ENCODE data around the gene SYT5. TPM values are rescaled to one million over a fixed set of nuclear protein-coding genes. Genes with fewer than 3 reads are reported as not detected.
A peak's percentile ranks its signal among the peaks of the same experiment; 100 is the strongest.

Gene SYT5
- total and polyA plus RNA-seq, 2 of the 13 experiments (the other 11 are each of a cell fraction or from before 2014, with no cell fraction given): not detected

GRCh38 chr19:55216461-55217198 lies 36.5 kb upstream of the SYT5 start (continued):
- TF ChIP-seq KMT2B (CRISPR knock-in tag; IDR thresholded peaks at IDR 0.05): peak; percentile 82; the same call in 1 of the 2 replicates
- TF ChIP-seq ZNF878 (CRISPR knock-in tag; IDR thresholded peaks at IDR 0.05): peak; percentile 85
- TF ChIP-seq ERF (CRISPR knock-in tag; IDR thresholded peaks at IDR 0.05): peak; percentile 81
- no peak; the same call in 1 of the 2 replicates for TF ChIP-seq ZNF770 (CRISPR knock-in tag; IDR thresholded peaks at IDR 0.05)
- peak; percentile 78; the same call in 1 of the 2 replicates for TF ChIP-seq TFDP1 (CRISPR knock-in tag; IDR thresholded peaks at IDR 0.05; ENCODE audit: borderline replicate concordance)
- peak; percentile 98 for TF ChIP-seq ZSCAN30 (CRISPR knock-in tag; IDR thresholded peaks at IDR 0.05)
- no peak for TF ChIP-seq ZNF10 (CRISPR knock-in tag; IDR thresholded peaks at IDR 0.05; ENCODE audit: borderline replicate concordance, low read depth)
- peak; percentile 95; the same call in 1 of the 2 replicates for TF ChIP-seq ARID2 (CRISPR knock-in tag; IDR thresholded peaks at IDR 0.05; ENCODE audit: borderline replicate concordance)
- TF ChIP-seq HOXA3 (CRISPR knock-in tag; IDR thresholded peaks at IDR 0.05): peak; percentile 82
- TF ChIP-seq ZBTB33 (CRISPR knock-in tag; IDR thresholded peaks at IDR 0.05): peak; percentile 82
- TF ChIP-seq ZNF292 (CRISPR knock-in tag; IDR thresholded peaks at IDR 0.05; ENCODE audit: borderline replicate concordance, low read depth): peak; percentile 75; the same call in 1 of the 2 replicates
- TF ChIP-seq ZNF850 (CRISPR knock-in tag; conservative IDR thresholded peaks at IDR 0.05): peak; percentile 4; the same call in 1 of the 2 replicates
- TF ChIP-seq ZBTB42 (CRISPR knock-in tag; IDR thresholded peaks at IDR 0.05): peak; percentile 76; the same call in 1 of the 2 replicates
- peak; percentile 93 for TF ChIP-seq MLXIP (CRISPR knock-in tag; IDR thresholded peaks at IDR 0.05; ENCODE audit: borderline replicate concordance)
- TF ChIP-seq ZSCAN31 (CRISPR knock-in tag; IDR thresholded peaks at IDR 0.05; ENCODE audit: low read depth): no peak; the same call in 1 of the 2 replicates
- TF ChIP-seq ATF5 (CRISPR knock-in tag; IDR thresholded peaks at IDR 0.05; ENCODE audit: low read depth): no peak
- no peak for TF ChIP-seq PREB (CRISPR knock-in tag; IDR thresholded peaks at IDR 0.05)
- peak; percentile 78 for TF ChIP-seq ZBTB7A (CRISPR knock-in tag; IDR thresholded peaks at IDR 0.05)
- no peak for TF ChIP-seq ADNP (CRISPR knock-in tag; IDR thresholded peaks at IDR 0.05)
